SK-N-MC (cell line): ENCODE results near the gene KCNMA1.

Experiments
- DNase-seq: peaks from one replicate; pipeline ENCODE4 v3.0.0-alpha.2; 2011; ENCODE audit warnings: low read depth, low spot score
- H3K27ac ChIP-seq: fragments of 200-600 bp; sonication (generic); 2 replicates; pipeline ENCODE4 v1.5.1; 2016; ENCODE audit warnings: mixed run types
- H3K36me3 ChIP-seq: fragments of 200-600 bp; sonication (generic); 2 replicates; pipeline ENCODE4 v1.6.1; 2017; ENCODE audit warnings: antibody characterized with exemption, low read length, mixed read lengths; ENCODE audit not compliant: insufficient read depth
- H3K4me3 ChIP-seq: fragments of 200-600 bp; sonication (generic); 2 replicates; pipeline ENCODE4 v1.5.1; 2016
- H3K9ac ChIP-seq: fragments of 200-600 bp; sonication (generic); 2 replicates; pipeline ENCODE4 v1.8.0; 2017; ENCODE audit warnings: mixed run types, mixed read lengths; ENCODE audit not compliant: insufficient read length
- H3K9me3 ChIP-seq: fragments of 200-600 bp; sonication (generic); 2 replicates; pipeline ENCODE4 v1.6.1; 2017; ENCODE audit warnings: low read depth, mild to moderate bottlenecking, antibody characterized with exemption, low read length, moderate library complexity, mixed read lengths
- EZH2 ChIP-seq: fragments of 200-600 bp; sonication (generic); IDR thresholded peaks from one replicate; pipeline ENCODE4 v1.6.1; 2017; ENCODE audit warnings: antibody characterized with exemption
- FOXP2 ChIP-seq: optimal IDR thresholded peaks from 2 replicates; pipeline ENCODE3; 2011; ENCODE audit warnings: mild to moderate bottlenecking, moderate library complexity; ENCODE audit not compliant: insufficient read depth; ENCODE audit errors: extremely low read length, control extremely low read depth
- POLR2AphosphoS5 ChIP-seq: IDR thresholded peaks from 2 replicates; pipeline ENCODE4 v1.6.1; 2012; ENCODE audit warnings: mild to moderate bottlenecking, low read depth, low read length, borderline replicate concordance

KCNMA1 gene

DNA sequence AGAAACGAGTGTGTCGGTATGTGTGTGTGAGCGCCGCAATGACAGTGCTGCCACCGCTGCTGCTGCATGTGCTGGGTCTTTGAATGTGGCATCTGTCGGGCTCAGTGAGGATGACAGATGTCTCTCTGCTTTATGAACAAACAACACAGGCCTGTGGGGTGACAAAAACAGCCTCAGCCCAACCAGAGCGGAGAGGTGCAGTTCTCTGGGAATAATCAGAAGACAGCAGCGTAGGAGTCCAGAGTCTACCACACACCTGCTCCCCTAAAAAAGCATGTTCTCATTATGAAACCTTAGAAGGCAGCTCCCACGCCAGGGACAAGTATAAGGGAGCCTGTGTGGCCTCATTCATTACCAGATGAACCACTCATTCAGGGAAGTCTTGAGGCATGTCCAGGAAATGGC is 278.3 kb downstream of the KCNMA1 start:
- no peak for DNase-seq
- no peaks in the 10 kb centered on the region for H3K36me3 ChIP-seq
- no peaks in the 10 kb centered on the region for H3K9me3 ChIP-seq
- TF ChIP-seq EZH2 (no peak), FOXP2 (no peak), POLR2AphosphoS5 (no peak)
- H3K27ac ChIP-seq = no peak overlapping the region
- no peak overlapping the region for H3K9ac ChIP-seq
- no peak overlapping the region for H3K4me3 ChIP-seq

DNA sequence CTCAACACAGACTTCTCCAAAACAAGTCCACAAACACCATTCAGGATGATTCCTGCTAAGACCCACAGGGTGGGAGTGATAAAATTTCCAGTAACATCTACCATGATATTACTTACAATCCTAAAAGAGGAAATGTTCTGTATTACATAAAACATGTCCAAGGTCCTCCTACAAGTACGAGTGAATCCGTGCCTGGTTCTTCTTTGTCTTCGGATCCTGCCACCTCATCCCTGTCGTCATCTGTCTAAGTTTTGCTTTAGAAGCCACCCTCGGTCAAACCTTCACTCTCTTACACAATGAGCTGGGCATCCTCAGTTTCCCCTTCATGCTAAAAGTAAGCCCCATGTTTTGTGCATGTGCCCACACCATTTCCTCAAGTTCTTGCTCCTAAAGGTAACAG is 279.0 kb downstream of the KCNMA1 start:
- H3K9ac ChIP-seq = no peak overlapping the region
- DNase-seq = no peak
- no peak overlapping the region for H3K27ac ChIP-seq
- no peak overlapping the region for H3K4me3 ChIP-seq
- TF ChIP-seq EZH2 (no peak), FOXP2 (no peak), POLR2AphosphoS5 (no peak)
- no peaks in the 10 kb centered on the region for H3K9me3 ChIP-seq
- H3K36me3 ChIP-seq = no peaks in the 10 kb centered on the region

DNA sequence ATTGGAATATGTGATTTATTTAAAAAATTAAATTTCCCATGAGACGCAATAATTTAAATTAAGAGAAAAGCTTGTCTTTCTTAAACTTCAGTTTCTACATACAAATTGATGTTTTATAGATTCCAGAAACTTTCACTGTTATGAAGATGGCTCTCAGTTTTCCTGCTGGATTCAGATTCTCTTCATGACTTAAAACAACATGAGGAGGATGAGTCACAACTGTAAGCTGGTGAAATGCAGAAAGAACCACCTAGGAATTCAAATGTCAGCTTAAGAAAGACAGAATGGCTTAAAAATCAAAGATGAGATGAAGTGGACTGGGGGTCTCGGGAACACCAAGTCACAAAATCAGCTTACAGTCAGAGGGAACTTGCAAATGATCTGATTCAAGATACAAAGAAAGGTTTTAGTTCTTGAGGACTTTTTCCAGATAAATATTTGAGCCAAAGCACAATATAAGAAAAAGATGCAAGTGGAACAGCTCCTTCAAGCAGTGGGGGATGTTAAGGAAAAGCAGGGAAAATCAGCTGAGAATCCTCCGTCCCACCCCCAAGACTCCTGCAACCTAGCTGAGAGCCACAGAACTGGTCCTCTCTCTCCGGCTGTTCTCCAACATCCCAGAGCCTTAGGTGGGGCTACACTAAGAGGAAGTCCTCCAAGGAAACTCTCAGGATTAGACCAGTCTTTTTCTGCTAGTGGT is 279.8 kb downstream of the KCNMA1 start:
- H3K36me3 ChIP-seq = no peaks in the 10 kb centered on the region
- H3K9me3 ChIP-seq = no peaks in the 10 kb centered on the region
- no peak overlapping the region for H3K9ac ChIP-seq
- TF ChIP-seq FOXP2 (no peak), EZH2 (no peak), POLR2AphosphoS5 (no peak)
- no peak for DNase-seq
- H3K4me3 ChIP-seq = no peak overlapping the region
- no peak overlapping the region for H3K27ac ChIP-seq

DNA sequence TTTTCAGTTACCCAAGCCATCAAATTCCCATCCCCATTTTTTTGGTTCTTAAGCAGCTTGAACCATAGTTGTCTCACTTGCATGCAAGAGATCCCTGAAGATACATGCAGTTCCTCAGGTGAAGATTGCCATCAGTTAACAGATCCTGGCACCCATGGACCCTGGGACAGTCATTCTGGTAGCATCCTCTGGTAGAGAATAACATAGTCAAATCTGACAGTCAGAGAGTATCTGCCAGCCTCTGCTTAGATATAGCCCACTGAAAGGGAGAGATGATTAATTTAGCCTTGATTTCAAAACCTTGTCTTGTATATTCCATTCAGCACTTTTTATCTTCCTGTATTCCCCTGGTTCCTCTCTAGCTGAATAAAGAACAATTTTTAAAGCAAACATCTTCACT is 280.4 kb downstream of the KCNMA1 start:
- no peaks in the 10 kb centered on the region for H3K9me3 ChIP-seq
- TF ChIP-seq FOXP2 = no peak
- TF ChIP-seq POLR2AphosphoS5 = no peak
- TF ChIP-seq EZH2 = no peak
- no peak overlapping the region for H3K27ac ChIP-seq
- DNase-seq = no peak
- no peaks in the 10 kb centered on the region for H3K36me3 ChIP-seq
- H3K4me3 ChIP-seq = no peak overlapping the region
- no peak overlapping the region for H3K9ac ChIP-seq

DNA sequence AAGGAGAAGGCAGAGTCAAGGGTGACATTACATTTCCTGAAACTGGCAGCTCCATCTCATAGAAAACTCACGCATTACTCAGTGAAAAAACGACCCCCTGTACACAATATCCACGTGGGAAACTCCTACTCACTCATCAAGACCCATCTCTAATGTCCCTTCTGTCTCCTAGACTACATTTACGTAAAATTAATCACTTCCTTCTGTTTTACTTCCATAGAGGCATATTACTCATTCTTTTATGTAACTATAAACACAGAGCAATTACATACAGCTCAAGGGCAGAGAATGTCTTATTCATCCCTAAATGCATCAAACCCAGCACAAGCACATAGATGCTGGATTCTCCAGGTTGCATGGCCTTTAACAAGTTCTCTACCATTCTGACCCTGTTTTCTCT is 281.8 kb downstream of the KCNMA1 start:
- TF ChIP-seq FOXP2 = no peak
- TF ChIP-seq POLR2AphosphoS5 = no peak
- TF ChIP-seq EZH2 = no peak
- no peaks in the 10 kb centered on the region for H3K9me3 ChIP-seq
- H3K9ac ChIP-seq = no peak overlapping the region
- no peak overlapping the region for H3K4me3 ChIP-seq
- no peaks in the 10 kb centered on the region for H3K36me3 ChIP-seq
- no peak overlapping the region for H3K27ac ChIP-seq
- no peak for DNase-seq

DNA sequence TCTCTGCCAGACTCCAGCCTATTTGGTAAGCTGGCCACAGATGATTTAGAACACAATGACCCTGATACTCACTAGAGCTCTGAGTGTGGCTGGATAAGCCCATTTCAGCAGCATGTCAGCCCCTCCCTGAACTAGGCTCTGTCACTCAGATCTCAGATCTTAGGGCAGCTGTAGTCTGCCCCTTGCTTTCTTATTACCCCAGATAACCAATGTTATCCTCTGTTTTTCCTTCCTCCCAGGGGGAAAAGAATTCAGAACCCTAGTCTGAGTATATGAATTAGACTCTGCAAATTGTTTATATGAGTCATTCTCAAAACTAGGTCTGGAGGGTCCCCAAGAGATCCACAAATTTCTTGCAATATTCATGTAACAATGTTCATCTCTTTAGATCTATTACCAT is 286.2 kb downstream of the KCNMA1 start:
- H3K36me3 ChIP-seq = no peaks in the 10 kb centered on the region
- no peak overlapping the region for H3K9ac ChIP-seq
- no peak overlapping the region for H3K4me3 ChIP-seq
- TF ChIP-seq FOXP2 = no peak
- no peak overlapping the region for H3K27ac ChIP-seq
- no peak for DNase-seq
- H3K9me3 ChIP-seq = no peaks in the 10 kb centered on the region

DNA sequence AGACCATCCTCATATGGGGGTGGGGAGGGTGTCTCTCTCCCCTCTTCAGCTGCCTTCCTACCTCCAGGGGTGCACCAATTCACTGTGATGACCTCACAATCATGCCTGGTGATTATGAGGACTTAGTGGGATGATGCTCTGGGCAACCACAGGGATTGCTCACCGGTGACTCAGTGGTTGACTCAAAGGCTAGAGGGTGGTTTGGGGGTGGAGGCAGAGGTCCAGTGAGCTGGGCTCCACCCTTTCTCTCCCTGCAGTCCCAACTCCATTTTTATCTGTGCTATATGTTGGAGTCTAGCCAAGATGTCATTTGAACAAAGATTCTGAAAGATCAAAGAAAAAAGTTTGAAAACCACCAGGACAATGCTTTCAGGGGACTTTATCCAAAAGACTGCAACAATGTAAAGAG is 286.9 kb downstream of the KCNMA1 start:
- no peak overlapping the region for H3K4me3 ChIP-seq
- TF ChIP-seq EZH2 (no peak), POLR2AphosphoS5 (no peak), FOXP2 (no peak)
- no peaks in the 10 kb centered on the region for H3K9me3 ChIP-seq
- no peak overlapping the region for H3K9ac ChIP-seq
- no peak overlapping the region for H3K27ac ChIP-seq
- no peaks in the 10 kb centered on the region for H3K36me3 ChIP-seq
- DNase-seq = no peak

DNA sequence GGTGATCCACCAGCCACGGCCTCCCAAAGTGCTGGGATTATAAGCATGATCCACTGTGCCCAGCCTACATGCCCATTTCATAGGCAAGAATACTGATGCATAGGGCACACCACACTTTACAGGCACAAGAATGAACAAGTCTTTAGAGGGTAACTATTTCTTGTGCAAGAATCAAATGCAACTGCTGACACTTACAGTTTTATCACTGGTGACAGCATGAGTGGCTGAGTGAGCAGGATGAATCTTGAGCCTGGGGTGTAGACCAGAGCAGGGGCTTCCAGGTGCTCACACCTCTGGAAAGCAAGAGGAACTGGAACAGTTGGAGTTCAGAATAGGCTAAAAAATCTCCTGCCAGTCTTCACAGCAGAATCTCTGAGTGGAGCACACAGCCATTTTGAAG is 287.5 kb downstream of the KCNMA1 start:
- TF ChIP-seq FOXP2 = no peak
- TF ChIP-seq EZH2 = no peak
- no peak for TF ChIP-seq POLR2AphosphoS5
- Histone ChIP-seq H3K9ac (no peak overlapping the region), H3K4me3 (no peak overlapping the region), H3K9me3 (no peaks in the 10 kb centered on the region), H3K27ac (no peak overlapping the region), H3K36me3 (no peaks in the 10 kb centered on the region)
- no peak for DNase-seq

DNA sequence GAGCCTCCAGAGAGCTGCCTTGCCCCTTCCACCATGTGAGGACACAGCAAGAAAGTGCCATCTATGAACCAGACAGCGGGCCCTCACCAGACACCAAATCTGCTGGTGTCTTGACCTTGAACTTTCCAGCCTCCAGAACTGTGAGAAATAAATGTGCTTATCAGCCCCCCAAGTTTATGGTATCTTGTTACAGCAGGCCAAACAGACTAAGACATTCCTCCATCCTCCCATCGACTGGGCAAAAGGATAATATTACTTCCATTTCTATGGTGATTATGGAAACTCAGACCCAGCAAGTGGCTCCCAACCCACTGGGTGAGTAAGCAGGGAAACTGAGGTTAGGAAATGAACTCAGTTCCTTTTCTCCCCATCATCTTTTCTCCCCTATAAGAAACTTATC is 288.4 kb downstream of the KCNMA1 start:
- no peak overlapping the region for H3K4me3 ChIP-seq
- no peaks in the 10 kb centered on the region for H3K36me3 ChIP-seq
- no peak overlapping the region for H3K27ac ChIP-seq
- no peaks in the 10 kb centered on the region for H3K9me3 ChIP-seq
- H3K9ac ChIP-seq = no peak overlapping the region
- no peak for DNase-seq
- TF ChIP-seq FOXP2 (no peak), POLR2AphosphoS5 (no peak), EZH2 (no peak)
